Stimulated activated CD4-positive, alpha-beta T cell treated with anti-CD3 and anti-CD28 coated beads, Interleukin-1b, Interleukin-23, amount 100 ng/mL, for 24 hours (primary cell): ENCODE measurements around the gene NSFL1C.
"Not testable (repeated sequence)": the region's sequence is repeated elsewhere in the genome, so short reads cannot be mapped to it uniquely, and the experiment has no call there.

Experiments used
- DNase-seq, 4 experiments: peaks; one replicate each; pipeline ENCODE4 v3.0.0-alpha.2; 2020; ENCODE audit warnings: low read depth in 4 of 4, low spot score in 1 of 4

The NSFL1C gene

DNA sequence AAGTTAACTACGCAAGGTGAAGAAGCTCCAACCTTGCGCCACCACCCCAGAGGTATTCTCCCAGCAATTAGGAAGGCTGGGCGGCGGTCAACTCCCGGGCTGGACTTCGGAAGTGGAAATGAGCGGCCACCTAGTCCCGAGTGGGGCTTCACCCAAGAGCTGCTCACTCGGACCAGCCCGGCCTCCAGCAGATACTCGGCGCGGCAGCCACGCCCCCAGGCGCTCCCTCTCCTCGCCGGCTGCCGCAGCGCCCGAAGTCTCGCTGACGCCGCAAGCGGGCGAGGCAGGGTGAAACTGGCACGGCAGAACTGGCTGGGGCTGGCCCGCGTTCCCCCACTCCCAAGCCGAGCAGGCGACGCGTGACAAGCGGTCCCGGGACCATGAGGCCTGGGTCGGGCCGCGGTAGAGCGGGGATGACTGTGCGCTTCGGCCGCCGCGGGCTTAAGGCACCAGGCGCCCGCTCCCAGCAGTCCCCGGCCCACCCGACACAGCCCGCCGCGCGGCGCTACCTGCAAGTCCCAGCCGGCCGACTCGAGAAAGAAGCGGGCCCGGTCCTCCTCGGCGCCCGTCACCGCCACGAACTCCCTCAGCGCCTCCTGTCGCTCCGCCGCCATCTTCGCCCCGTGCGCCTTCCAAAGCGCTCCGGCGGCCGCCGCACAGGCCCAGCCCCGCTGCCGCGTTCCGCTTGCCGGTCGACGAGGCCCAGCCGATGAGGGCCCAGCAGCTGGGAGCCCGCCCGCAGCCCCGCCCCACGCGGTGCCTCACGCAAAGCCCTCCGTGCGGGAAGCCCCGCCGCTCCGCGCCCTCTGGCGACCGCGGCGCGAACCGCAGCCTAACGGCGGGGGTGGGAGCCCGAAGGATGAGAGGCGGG, at the start of gene NSFL1C:
Gene NSFL1C (minus strand): TSS at position 639 of the 871 bp plus-strand sequence. CDS start 25 bp downstream, at position 614.
- peak; percentile 93 to 96 (median 94) for DNase-seq

DNA sequence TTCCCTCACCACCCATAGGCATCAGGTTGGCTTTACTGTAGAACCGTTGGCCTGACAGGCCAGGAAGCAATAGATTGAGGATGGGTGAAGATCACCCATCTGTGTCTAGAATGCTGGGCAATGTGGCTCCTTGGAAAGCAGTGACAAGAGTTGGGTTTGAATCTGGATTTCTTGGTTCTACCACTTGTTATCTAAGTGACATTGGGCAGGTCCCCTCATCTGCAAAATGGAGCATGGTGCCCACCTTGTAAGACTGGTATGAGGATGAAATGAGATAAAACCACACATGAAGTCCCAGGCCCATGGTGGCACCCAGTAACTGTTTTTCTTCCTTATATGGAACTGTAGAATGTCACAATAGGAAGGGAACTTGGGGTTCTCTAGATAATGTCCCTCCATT, 47.2 kb upstream of the NSFL1C start:
- no peak for DNase-seq

DNA sequence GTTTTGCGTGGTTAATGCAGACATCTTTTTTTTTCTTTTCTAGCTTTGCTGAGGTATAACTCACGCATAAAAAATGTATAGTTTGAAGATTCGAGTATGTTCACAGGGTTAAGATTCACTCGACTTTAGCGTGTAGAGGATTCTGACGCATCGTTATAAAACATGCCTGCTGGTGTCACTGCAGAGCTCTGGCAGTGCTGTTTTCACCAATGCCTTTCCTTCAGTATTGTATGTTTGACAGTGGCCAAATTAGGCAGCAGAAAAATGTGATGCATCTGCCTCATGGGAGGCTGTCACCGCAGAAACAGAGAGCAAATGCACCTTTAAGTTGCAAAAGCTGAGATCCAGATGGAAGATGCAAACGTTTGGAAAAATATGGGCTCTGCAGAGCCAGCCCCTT, 42.6 kb upstream of the NSFL1C start:
- no peak for DNase-seq

DNA sequence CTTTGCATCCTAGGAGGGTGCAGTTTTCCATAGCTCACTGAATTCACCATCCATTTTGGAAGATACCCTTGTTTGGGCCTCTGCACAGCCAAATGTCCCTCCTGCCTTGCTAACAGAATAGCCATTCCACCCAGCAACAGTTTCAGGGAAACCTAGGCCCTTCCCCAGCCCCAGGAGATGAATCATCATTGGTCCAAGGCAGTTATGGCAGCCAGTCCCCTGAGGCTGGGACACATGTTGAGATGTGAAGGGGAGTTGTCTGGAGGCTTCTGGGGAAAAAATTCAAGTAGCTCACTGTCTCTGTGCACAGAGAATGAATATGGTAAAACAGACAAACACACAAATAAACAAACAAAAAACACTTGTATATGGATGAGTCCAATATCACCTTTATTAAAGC, 41.9 kb upstream of the NSFL1C start:
- no peak for DNase-seq

DNA sequence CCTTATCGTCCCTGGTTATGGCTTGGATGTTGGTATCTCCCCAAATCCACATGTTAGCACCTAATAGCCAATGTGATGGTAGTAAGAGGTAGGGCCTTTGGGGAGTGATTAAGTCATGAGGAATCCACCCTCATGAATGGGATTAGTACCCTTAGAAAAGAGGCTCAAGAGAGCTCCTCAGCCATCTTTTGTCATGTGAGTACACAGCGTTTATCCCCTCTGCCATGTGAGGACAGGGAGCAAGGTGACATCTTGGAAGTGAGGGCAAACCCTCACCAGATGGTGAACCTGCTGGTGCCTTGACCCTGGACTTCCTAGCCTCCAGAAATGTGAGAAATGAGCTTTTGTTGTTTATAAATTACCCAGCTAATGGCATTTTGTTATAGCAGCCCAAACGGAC, 40.6 kb upstream of the NSFL1C start:
- no peak for DNase-seq

DNA sequence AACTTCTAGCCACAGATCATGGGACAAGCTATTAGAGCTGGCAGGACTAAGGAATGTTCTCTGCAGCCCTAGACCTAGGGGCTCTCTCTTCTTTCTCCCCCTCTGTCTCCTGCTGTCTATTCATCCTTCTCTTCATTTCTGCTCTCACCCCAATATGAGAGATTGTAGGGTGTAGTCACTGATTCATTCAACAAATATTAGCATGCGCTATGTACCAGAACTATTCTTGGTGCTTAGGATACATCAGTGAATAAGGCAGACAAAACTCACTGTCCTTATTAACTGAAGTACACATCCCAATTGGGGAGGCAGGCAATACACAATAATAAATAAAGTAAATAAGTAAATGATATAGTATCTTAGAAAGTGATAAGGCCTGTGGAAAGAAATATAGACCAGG, 39.2 kb upstream of the NSFL1C start:
- no peak for DNase-seq

DNA sequence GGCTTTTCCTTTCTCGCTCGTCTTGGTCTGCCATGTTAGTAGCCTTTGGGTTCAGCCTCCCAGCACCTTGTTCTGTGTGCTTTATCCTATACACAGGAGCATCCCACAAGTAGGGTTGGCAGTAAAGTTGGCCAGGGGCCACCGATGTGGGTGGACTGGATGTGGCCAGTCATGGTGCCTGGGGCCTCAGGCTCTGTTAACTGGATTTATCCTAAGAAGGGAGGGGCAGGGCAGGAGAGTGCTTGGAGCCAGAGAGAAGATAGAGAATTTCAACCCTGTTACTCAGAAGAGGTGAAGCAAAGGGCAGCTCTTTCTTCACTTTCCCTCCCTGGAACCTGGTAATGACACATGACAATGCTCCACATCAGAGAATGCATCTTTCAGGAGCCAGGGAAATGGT, 38.7 kb upstream of the NSFL1C start:
- no peak for DNase-seq

DNA sequence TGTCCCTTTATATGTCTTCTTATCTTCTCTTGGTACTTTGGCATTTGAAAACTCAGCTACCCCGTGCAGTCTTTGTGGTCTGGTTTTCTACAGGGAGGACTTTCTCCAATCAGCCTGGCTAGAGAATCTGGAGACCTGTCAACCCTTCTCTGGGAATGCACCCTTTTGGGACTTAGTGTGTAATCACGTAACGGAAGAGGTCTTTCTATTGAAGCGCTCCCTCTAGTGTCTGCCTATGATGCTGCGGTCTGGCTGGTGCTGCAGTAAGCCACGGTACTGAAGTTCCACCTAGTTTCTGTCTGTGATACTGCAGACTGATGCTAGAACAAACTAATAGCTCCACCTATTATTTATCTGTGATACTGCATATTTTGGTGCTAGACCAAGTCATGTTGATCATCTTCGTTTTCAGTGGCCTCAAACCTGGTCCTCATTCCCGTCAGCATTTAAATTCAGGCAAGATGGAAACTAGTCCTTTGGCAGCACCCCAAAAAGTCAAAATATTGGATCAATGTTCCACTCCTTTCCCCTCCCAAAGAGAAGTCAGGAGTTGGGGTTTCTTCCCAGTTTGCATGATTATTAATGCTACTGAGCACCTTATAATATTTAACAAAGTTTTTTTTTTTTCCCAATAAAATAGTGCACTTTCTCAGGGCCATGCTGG, 37.0 kb upstream of the NSFL1C start:
- peak; percentile 30 to 62 (median 48) for DNase-seq

DNA sequence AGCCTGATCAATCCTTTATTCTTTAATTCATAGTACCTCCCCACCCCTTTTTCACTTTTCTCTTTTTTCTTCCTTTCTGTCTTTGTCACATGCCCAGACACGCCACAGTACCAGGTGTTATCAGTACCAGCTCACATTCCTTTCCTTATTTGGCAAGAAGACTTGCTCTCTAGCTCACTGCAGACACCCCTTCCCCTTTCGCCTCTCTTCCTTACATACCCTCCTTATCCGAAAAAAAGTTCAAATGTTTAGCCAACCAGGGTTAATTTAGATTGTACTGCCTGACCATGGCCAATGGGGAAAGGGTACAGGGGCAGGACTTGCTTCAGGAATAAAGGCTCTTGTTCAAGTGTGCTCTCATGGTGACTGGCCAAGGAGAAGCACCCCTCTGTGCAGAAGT, 33.8 kb upstream of the NSFL1C start:
- DNase-seq, result no peak

DNA sequence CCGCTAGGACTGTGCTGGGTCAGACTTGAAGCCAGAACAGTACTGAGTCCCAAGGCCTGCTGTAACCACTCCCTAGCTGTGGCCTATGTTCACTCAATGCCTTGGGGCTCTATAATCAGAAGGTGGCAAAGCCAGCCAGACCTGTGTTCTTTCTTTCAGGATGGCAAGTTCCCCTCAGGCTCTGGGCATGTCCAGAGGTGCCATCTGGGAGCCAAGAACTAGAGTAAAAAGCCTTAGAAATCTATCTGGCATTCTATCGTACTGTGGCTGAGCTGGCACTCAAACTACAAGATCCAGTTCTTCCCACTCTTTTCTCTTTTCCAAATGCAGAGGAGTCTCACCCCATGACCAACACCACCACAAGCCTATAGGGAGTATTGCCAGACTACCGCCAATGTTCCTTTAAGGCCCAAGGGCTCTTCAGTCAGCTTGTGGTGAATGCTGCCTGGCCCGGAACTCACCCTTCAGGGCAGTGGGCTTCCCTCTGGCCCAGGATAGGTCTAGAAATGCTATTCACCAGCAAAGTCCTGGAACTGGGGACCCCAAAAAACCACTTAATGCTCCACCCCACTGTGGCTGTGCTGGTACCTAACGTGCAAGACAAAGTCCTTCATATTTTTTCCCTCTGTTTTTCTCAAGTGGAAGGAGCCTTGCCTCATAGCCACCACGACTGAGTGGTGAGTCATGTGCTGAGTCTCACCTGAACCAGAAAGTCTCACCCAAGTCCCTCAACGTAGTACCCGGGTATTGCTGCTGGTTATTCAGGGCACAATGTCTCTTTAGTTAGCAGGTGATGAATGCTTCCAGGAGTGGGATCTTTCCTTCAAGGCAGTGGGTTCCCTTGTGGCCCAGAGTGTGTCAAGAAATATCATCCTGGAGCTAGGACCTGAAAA, 33.1 kb upstream of the NSFL1C start:
- DNase-seq, result no peak

DNA sequence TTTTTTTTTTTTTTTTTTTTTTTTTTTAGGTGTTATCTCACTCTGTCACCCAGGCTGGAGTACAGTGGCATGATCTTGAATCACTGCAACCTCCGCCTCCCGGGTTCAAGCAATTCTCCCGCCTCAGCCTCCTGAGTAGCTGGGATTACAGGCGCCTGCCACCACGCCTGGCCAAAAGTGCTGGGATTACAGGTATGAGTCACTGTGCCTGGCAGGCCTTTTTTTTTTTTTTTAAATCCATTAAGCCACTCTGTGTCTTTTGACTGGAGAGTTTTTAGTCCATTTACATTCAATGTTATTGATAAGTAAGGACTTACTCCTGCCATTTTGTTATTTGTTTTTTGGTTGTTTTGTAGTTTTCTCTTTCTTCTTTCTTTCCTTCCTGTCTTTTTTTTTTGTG, 30.7 kb upstream of the NSFL1C start:
- not testable (repeated sequence) for DNase-seq

DNA sequence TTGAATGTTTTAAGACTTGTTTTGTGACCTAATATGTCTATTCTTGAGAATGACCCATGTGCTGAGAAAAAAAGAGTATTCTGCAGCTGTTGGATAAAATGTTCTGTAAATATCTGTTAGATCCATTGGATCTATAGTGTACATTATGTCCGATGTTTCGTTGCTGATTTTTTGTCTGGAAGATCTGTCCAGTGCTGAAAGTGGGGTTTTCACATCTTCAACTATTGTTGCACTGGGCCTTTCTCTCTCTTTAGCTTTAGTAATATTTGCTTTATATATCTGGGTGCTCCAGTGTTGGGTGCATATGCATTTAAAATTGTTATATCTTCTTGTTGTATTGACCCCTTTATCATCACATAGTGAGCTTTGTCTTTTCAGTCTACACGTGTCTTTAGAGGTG, 30.3 kb upstream of the NSFL1C start:
- DNase-seq, result no peak

DNA sequence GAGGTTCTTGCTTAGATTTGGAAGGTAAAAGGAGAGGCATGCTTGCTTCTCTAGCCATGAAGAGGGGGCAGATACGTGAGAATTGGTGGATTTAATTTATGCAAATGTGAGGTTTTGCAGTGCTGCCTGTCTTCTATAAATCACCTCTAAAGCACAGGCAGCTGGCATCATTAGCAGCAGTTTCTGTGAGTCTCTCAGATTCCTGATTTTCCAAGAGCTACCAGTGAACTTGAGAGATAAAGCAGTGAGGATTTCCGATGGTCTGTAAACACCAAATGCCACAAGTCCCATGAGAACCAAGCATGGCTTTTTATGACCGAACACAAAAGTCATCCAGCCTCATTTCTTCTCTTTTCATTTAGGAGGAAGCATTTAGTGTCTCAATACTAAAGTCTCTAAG, 27.8 kb upstream of the NSFL1C start:
- DNase-seq, result no peak

DNA sequence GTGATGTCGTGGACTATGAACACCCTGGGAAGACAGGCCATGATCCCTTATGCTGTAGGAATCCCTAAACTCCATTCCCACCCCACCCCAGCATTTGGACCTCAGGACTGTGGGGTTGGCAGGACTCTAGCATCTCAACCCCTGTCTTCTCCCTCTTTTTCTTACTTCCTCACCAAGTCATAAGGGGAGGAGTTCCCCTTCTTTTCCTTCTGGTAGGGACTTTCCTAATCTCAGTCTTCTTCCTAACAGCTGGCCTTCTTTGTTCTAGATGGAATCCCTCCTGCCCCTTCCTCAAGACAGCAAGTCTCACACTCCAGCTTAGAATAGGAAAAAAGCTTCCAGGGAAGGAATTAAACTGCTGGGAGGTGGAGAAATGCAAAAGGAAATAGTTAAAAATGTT, 26.9 kb upstream of the NSFL1C start:
- no peak for DNase-seq

DNA sequence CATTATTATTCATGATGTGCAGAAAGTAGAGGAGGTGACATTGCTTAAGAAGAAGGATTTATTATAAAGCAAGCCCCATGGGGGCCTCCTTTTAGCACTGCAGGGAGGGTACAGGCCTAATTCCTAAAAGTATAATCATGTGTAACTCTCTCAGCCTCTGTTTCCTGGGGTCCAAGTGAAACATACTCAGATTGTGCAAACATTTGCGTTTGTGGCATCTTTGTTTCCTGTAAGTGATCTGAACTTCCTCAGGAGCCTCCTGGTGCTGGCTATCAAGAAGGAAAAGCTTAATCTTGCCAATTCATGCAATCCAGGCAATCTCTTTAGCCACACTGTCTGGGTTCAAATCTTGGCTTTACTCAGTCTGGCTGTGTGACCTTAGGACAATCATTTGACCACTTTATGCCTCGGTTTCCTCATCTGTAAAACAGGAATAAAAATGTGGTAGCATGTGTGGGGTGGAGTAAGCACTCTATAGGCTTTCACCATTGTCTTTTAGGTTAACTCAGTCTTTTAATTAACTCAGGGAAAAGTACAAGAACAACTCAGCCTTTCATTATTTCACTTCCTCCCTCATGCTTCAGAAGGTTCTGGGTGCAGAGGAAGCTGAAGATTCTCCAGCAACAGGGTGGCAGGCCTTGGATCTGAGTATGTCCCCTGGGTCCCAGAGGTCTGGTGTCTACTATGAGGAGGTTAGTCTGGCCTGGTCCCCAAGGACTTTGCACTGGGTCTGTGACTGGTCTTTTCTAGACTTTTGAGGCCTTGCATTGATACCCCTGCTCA, 25.4 kb upstream of the NSFL1C start:
- DNase-seq, result no peak

DNA sequence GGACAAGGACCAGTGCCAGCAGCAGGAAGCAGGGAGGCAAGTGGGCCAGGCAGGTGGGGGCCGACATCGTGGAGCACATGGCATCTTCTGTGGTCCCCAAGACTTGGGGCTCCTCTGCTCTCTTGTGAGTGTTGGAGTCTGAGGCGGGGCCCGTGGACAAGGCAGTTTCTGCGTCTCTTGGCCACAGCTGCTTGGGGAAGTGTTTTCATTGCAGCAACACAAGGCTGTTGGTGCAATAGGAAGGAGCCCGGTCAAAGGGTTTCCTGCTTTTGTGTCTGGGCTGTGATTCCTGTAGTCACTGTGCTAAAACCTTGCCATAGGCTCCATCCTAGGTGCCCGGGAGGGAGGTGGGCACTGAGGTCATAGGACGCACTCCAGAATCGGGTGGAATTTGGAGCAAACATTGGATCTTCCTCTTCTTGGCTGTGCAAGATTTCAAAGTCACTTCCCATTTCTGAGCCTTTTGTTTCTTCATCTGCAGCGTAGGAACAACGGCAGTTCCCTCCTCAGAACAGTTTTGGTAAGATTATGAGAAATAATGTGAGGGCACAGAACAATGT, 24.7 kb upstream of the NSFL1C start, which contains the start of gene SIRPB2:
Gene SIRPB2 (minus strand): TSS at position 140 of the 560 bp plus-strand sequence. CDS start 61 bp downstream, at position 79.
- no peak for DNase-seq

DNA sequence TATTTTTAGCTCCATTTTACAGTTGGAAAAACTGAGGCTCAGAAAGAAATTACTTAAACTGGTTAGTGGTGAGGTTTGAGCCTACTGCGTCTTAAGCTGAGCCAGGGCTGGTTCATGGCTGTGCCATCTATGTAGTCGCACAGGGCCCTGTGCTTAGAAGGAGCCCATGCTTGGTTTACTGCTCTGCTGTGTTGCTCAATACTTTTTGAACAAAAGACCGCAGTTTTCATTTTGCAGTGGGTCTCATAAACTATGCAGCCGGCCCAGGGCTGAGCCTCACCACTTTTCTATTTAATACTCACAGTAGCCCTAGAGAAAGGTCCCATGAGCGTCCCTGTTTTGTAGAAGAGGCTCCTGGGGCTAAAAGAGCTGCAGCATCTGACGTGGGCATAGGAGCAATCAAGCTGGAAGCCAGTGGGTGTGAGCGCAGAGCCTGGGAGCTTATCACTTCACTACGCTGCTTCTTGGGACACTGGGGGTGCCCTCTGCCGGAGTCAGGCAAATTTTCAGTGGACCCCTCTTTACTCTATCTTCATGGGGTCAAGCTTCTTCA, 24.1 kb upstream of the NSFL1C start:
- DNase-seq, result no peak

DNA sequence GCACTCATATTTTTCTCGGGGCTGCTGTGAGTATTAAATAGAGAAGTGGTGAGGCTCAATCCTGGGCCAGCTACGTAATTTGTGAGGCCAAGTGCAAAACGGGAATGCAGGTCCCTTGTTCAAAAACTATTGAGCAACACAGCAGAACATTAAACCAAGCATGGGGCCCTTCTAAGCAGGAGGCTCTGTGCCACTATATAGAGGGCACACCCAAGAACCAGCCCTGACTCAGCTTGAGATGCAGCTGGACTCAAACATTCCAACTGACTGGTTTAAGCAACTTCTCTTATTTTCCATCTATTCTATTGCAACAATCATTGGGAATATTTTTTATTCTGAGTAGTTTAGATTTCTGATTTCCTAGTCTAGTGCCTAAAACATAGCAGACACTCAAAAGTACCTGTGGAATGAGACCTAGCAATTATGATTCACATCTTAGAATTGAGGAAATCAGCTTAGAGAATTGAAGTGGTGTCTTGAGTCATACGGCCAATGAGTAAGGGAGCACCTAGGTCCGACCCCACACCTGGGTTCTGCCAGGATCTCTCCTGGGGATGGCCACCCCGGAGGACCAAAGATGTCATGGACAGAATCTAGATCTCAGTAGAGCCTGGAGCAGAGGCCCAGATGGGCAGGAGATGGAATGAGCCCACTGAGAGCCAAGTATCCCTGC, 23.3 kb upstream of the NSFL1C start:
- no peak for DNase-seq

DNA sequence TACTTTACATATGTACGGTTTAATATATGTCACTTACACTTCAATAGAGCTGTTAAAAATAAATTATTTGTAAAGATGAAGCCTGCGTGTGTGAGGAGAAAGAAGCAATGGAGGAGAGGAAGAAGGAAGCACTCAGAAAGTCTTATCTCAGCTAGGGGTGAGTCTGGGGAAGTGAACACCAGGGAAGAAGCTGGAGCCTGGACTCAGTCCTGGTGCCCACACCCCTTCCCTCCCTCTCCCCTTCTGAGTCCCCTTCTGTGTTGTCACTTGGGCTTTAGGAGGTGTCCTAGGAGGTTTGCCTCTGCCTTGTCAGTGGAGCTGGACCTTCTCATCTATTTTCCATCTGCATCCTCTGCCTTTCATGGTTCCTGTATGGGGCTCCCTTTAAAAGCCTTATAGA, 22.7 kb upstream of the NSFL1C start:
- DNase-seq, result no peak

DNA sequence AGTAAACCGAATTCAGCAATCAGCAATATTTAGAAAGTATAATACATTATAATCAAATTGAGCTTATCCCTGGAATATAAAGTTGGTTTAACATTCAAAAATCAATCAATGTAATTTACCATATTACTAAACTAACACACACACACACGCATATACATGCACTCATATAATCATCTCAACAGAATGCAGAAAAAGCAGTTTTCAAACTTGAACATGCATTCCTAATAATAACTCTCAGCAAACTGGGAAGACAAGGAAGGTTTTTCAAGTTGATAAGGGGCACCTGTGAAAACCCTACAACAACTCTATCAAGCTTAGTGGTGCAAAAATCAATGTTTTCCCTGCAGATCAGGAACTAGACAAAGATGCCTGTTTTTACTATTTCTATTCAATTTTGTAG, 19.9 kb upstream of the NSFL1C start:
- no peak for DNase-seq
